SK-N-MC (cell line): Measurements from ENCODE around the gene CPAMD8.

Source experiments
- EZH2 ChIP-seq: fragments of 200-600 bp; sonication (generic); IDR thresholded peaks from one replicate; pipeline ENCODE4 v1.6.1; 2017; ENCODE audit warnings: antibody characterized with exemption
- POLR2AphosphoS5 ChIP-seq: IDR thresholded peaks from 2 replicates; pipeline ENCODE4 v1.6.1; 2012; ENCODE audit warnings: mild to moderate bottlenecking, low read depth, low read length, borderline replicate concordance

DNA sequence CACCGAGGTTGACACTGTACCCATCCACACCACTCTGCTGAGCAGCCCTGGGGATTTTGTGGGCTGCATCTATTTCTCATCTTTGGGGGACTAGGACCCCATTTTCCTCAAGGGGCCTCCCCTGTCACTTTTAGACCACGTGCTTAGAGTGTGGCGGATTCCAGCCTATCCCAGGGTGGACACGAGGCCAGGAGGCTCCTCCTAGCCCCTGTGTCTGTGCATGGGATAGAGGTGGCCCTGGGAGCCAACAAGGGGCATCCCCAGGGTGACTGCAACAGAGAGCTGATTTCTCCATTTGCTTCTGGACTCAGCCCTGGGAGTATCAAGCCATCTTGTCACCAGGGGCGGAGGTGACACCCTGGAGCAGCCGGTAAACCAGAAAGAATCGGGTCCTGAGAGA lies 24.2 kb downstream of the CPAMD8 start:
- no peak for TF ChIP-seq POLR2AphosphoS5
- no peak for TF ChIP-seq EZH2
